IPS DF 6.9 (cell line): ENCODE data around the gene RTN4RL1.

Experiments used
- DNase-seq: peaks from one replicate; pipeline ENCODE4 v3.0.0-alpha.2; 2013; ENCODE audit warnings: low read depth, low spot score
- H3K27ac ChIP-seq: one replicate; pipeline ENCODE4 v1.5.1; 2013; ENCODE audit warnings: low read length, control low read depth
- H3K27me3 ChIP-seq: 2 replicates; pipeline ENCODE4 v1.6.1; 2013; ENCODE audit warnings: mild to moderate bottlenecking, low read length; ENCODE audit not compliant: control insufficient read depth, insufficient read depth
- H3K36me3 ChIP-seq: 2 replicates; pipeline ENCODE4 v1.6.1; 2013; ENCODE audit warnings: low read length; ENCODE audit not compliant: control insufficient read depth, insufficient read depth
- H3K4me1 ChIP-seq: 2 replicates; pipeline ENCODE4 v1.6.1; 2013; ENCODE audit warnings: low read length; ENCODE audit not compliant: control insufficient read depth, insufficient read depth
- H3K4me3 ChIP-seq: 2 replicates; pipeline ENCODE4 v1.5.1; 2013; ENCODE audit warnings: mild to moderate bottlenecking, low read length
- H3K9me3 ChIP-seq: 2 replicates; pipeline ENCODE4 v1.6.1; 2013; ENCODE audit warnings: low read length, inconsistent platforms; ENCODE audit not compliant: control insufficient read depth, insufficient read depth
- WGBS: extraction: QIAGEN DNeasy Blood & Tissue Kit; methylation state at CpG from one replicate; pipeline ENCODE4 v1.1.7; 2013; ENCODE audit warnings: mixed read lengths, missing lambda C conversion rate; ENCODE audit not compliant: insufficient read length, insufficient coverage; 5-methylcytosine and 5-hydroxymethylcytosine counted together

RTN4RL1 gene

GRCh38 chr17:1931844-1932579, 93.1 kb downstream of the RTN4RL1 start:
- H3K9me3 ChIP-seq: no peaks in the 10 kb centered on the region
- no peaks in the 10 kb centered on the region for H3K27me3 ChIP-seq
- no peak overlapping the region for H3K27ac ChIP-seq
- no CpG with 5 or more reads among the region's 27 CpGs for WGBS
- H3K4me3 ChIP-seq: no peak overlapping the region
- no peaks in the 10 kb centered on the region for H3K4me1 ChIP-seq
- DNase-seq: peak; percentile 22
- H3K36me3 ChIP-seq: no peaks in the 10 kb centered on the region

- no peak for DNase-seq
- H3K9me3 ChIP-seq: no peaks in the 10 kb centered on the region
- H3K36me3 ChIP-seq: no peaks in the 10 kb centered on the region
- no peak overlapping the region for H3K27ac ChIP-seq
- no peak overlapping the region for H3K4me3 ChIP-seq
- WGBS: no CpG with 5 or more reads among the region's 8 CpGs
- H3K27me3 ChIP-seq: no peaks in the 10 kb centered on the region
- no peaks in the 10 kb centered on the region for H3K4me1 ChIP-seq
Measured at GRCh38 chr17:1930337-1930645, 94.8 kb downstream of the RTN4RL1 start.

GRCh38 chr17:1928976-1929375, 96.2 kb downstream of the RTN4RL1 start:
- no peaks in the 10 kb centered on the region for H3K27me3 ChIP-seq
- H3K36me3 ChIP-seq: no peaks in the 10 kb centered on the region
- no peaks in the 10 kb centered on the region for H3K4me1 ChIP-seq
- no peak for DNase-seq
- no peak overlapping the region for H3K27ac ChIP-seq
- no peaks in the 10 kb centered on the region for H3K9me3 ChIP-seq
- no peak overlapping the region for H3K4me3 ChIP-seq
- no CpG with 5 or more reads among the region's 12 CpGs for WGBS

GRCh38 chr17:1920948-1921351, 104.2 kb downstream of the RTN4RL1 start:
- WGBS: no CpG with 5 or more reads among the region's 19 CpGs
- Histone ChIP-seq H3K4me1 (no peaks in the 10 kb centered on the region), H3K36me3 (no peaks in the 10 kb centered on the region), H3K9me3 (no peaks in the 10 kb centered on the region), H3K27me3 (no peaks in the 10 kb centered on the region), H3K27ac (no peak overlapping the region), H3K4me3 (no peak overlapping the region)
- no peak for DNase-seq

GRCh38 chr17:1919201-1919600, 105.9 kb downstream of the RTN4RL1 start:
- H3K36me3 ChIP-seq: no peaks in the 10 kb centered on the region
- H3K4me3 ChIP-seq: no peak overlapping the region
- no CpG with 5 or more reads among the region's 13 CpGs for WGBS
- H3K4me1 ChIP-seq: no peaks in the 10 kb centered on the region
- H3K27me3 ChIP-seq: no peaks in the 10 kb centered on the region
- no peak for DNase-seq
- H3K27ac ChIP-seq: no peak overlapping the region
- no peaks in the 10 kb centered on the region for H3K9me3 ChIP-seq

- no CpG with 5 or more reads among the region's 29 CpGs for WGBS
- DNase-seq: no peak
- Histone ChIP-seq H3K4me1 (no peaks in the 10 kb centered on the region), H3K27me3 (no peaks in the 10 kb centered on the region), H3K9me3 (no peaks in the 10 kb centered on the region), H3K36me3 (no peaks in the 10 kb centered on the region), H3K27ac (no peak overlapping the region), H3K4me3 (no peak overlapping the region)
Measured at GRCh38 chr17:1918346-1919162, 106.6 kb downstream of the RTN4RL1 start.

GRCh38 chr17:1916963-1917715, 108.0 kb downstream of the RTN4RL1 start:
- WGBS: no CpG with 5 or more reads among the region's 29 CpGs
- Histone ChIP-seq H3K36me3 (no peaks in the 10 kb centered on the region), H3K4me3 (no peak overlapping the region), H3K27me3 (peaks cover 6% of the 10 kb centered on the region; the same call in 1 of the 2 replicates), H3K9me3 (no peaks in the 10 kb centered on the region), H3K4me1 (no peaks in the 10 kb centered on the region), H3K27ac (no peak overlapping the region)
- no peak for DNase-seq

GRCh38 chr17:1916316-1916715, 108.8 kb downstream of the RTN4RL1 start:
- no peak for DNase-seq
- H3K36me3 ChIP-seq: no peaks in the 10 kb centered on the region
- H3K4me3 ChIP-seq: no peak overlapping the region
- no peak overlapping the region for H3K27ac ChIP-seq
- WGBS: no CpG with 5 or more reads among the region's 14 CpGs
- no peaks in the 10 kb centered on the region for H3K4me1 ChIP-seq
- no peaks in the 10 kb centered on the region for H3K9me3 ChIP-seq
- H3K27me3 ChIP-seq: peaks cover 7% of the 10 kb centered on the region; the same call in 1 of the 2 replicates

- Histone ChIP-seq H3K9me3 (no peaks in the 10 kb centered on the region), H3K27me3 (peaks cover 7% of the 10 kb centered on the region; the same call in 1 of the 2 replicates), H3K4me3 (no peak overlapping the region), H3K27ac (no peak overlapping the region), H3K4me1 (no peaks in the 10 kb centered on the region), H3K36me3 (no peaks in the 10 kb centered on the region)
- no peak for DNase-seq
- no CpG with 5 or more reads among the region's 12 CpGs for WGBS
Measured at GRCh38 chr17:1915889-1916288, 109.2 kb downstream of the RTN4RL1 start.

GRCh38 chr17:1914661-1915083, 110.5 kb downstream of the RTN4RL1 start:
- Histone ChIP-seq H3K27me3 (peaks cover 14% of the 10 kb centered on the region), H3K9me3 (no peaks in the 10 kb centered on the region), H3K4me1 (no peaks in the 10 kb centered on the region), H3K36me3 (no peaks in the 10 kb centered on the region), H3K27ac (no peak overlapping the region), H3K4me3 (no peak overlapping the region)
- DNase-seq: no peak
- no CpG with 5 or more reads among the region's 8 CpGs for WGBS
